Endodermal cell (in vitro differentiated cells): ENCODE measurements around the gene LCE1D. TPM values are rescaled to one million over a fixed set of nuclear protein-coding genes. Genes with fewer than 3 reads are reported as not detected.

Source experiments
- DNase-seq: peaks from one replicate; pipeline ENCODE4 v3.0.0-alpha.2; 2017
- H3K27ac ChIP-seq: 2 replicates; pipeline ENCODE4 v1.5.1; 2013; ENCODE audit warnings: mild to moderate bottlenecking, low read depth, low read length, moderate library complexity
- H3K27me3 ChIP-seq: 2 replicates; pipeline ENCODE4 v1.6.1; 2013; ENCODE audit warnings: mild to moderate bottlenecking, low read length, moderate library complexity; ENCODE audit not compliant: insufficient read depth, control insufficient read depth, poor library complexity, severe bottlenecking
- H3K36me3 ChIP-seq: 2 replicates; pipeline ENCODE4 v1.7.0; 2013; ENCODE audit warnings: mild to moderate bottlenecking, low read length, moderate library complexity; ENCODE audit not compliant: control insufficient read depth, insufficient read depth
- H3K4me1 ChIP-seq: one replicate; pipeline ENCODE4 v1.7.0; 2013; ENCODE audit warnings: low read length; ENCODE audit not compliant: control insufficient read depth, insufficient read depth
- H3K4me3 ChIP-seq: 2 replicates; pipeline ENCODE4 v1.5.1; 2013; ENCODE audit warnings: mild to moderate bottlenecking, low read length, moderate library complexity
- H3K9ac ChIP-seq: 2 replicates; pipeline ENCODE4 v1.6.1; 2013; ENCODE audit warnings: mild to moderate bottlenecking, low read length, moderate library complexity; ENCODE audit not compliant: poor library complexity, severe bottlenecking; ENCODE audit errors: extremely low read depth
- H3K9me3 ChIP-seq: 2 replicates; pipeline ENCODE4 v1.6.1; 2013; ENCODE audit warnings: mild to moderate bottlenecking, low read length, moderate library complexity; ENCODE audit not compliant: control insufficient read depth
- H3K27ac Mint-ChIP-seq: 2 replicates; pipeline ENCODE4 v1.8.0; 2020; ENCODE audit warnings: mixed read lengths
- H3K27me3 Mint-ChIP-seq: 2 replicates; pipeline ENCODE4 v1.8.0; 2021; ENCODE audit warnings: mild to moderate bottlenecking, mixed read lengths; ENCODE audit not compliant: insufficient read depth
- H3K36me3 Mint-ChIP-seq: 2 replicates; pipeline ENCODE4 v1.8.0; 2020; ENCODE audit warnings: low read depth, mixed read lengths
- H3K4me1 Mint-ChIP-seq: 2 replicates; pipeline ENCODE4 v1.8.0; 2020; ENCODE audit warnings: mixed read lengths
- H3K4me3 Mint-ChIP-seq: 2 replicates; pipeline ENCODE4 v1.8.0; 2020; ENCODE audit warnings: mild to moderate bottlenecking, moderate library complexity, mixed read lengths
- H3K9me3 Mint-ChIP-seq: 2 replicates; pipeline ENCODE4 v1.8.0; 2020; ENCODE audit warnings: mild to moderate bottlenecking, mixed read lengths
- CTCF ChIP-seq: fragments of 200-600 bp; sonication (generic); conservative IDR thresholded peaks from 2 replicates; pipeline ENCODE4 v1.5.0; 2021; ENCODE audit warnings: antibody characterized with exemption, mild to moderate bottlenecking
- WGBS, 2 experiments: methylation state at CpG; one replicate each; pipeline versions ENCODE4 v1.1.5 to v1.1.7; 2013; ENCODE audit warnings: missing lambda C conversion rate in 2 of 2, mixed read lengths in 1 of 2; ENCODE audit not compliant: insufficient coverage in 1 of 2, insufficient read length in 1 of 2; 5-methylcytosine and 5-hydroxymethylcytosine counted together
- long read RNA-seq, 4 experiments: library from polyadenylated mRNA in 2 of 4; library from RNA in 1 of 4; library from capped mRNA in 1 of 4; stranded (forward) in 3 of 4; unstranded in 1 of 4; transcript quantifications; one replicate each; pipeline ENCODE4 v2.0.0, GENCODE V29; 2020 to 2021; ENCODE audit warnings: inconsistent platforms in 1 of 4
- polyA plus RNA-seq, 2 experiments: library from polyadenylated mRNA; stranded (reverse); fragments of 50-300 nt; gene quantifications; one replicate each; pipeline ENCODE4 v1.2.3, GENCODE V29; 2013
- total RNA-seq, 2 donors: library from RNA; stranded (reverse); fragmentation: NEBNext Ultra II Directional in 1 of 2; extraction: Animal tissue kit (Norgen Biotek cat#: 25700) in 1 of 2; gene quantifications; 2 replicates in 1 of 2; 3 replicates in 1 of 2; pipeline ENCODE4 v1.2.1, GENCODE V29; 2021

LCE1D gene
- not detected for total RNA-seq
- not detected for polyA plus RNA-seq (2013, experiment 1 of 2)
- polyA plus RNA-seq (2013, experiment 2 of 2), result not detected
- long read RNA-seq, experiment 1, result 0 reads
- long read RNA-seq, experiment 2, result 0 reads
- long read RNA-seq, experiment 3, result 0 reads
- long read RNA-seq, experiment 4, result 0 reads

GRCh38 chr1:152796421-152796820, at the start of gene LCE1D:
TSS of gene LCE1D (plus strand) at chr1:152796721. CDS start at chr1:152797795, 1,074 bp downstream.
- H3K9me3 Mint-ChIP-seq, result peaks cover 86% of the 10 kb centered on the region
- no peaks in the 10 kb centered on the region for H3K4me1 Mint-ChIP-seq
- Histone ChIP-seq H3K27me3 (no peaks in the 10 kb centered on the region), H3K9me3 (peaks cover 29% of the 10 kb centered on the region), H3K4me1 (no peaks in the 10 kb centered on the region), H3K9ac (no peak within 1 kb of the TSS), H3K4me3 (no peak within 1 kb of the TSS), H3K36me3 (no peaks in the 10 kb centered on the region), H3K27ac (no peak within 1 kb of the TSS)
- H3K36me3 Mint-ChIP-seq, result peaks cover 2% of the 10 kb centered on the region
- H3K27ac Mint-ChIP-seq, result no peak within 1 kb of the TSS
- no peak for TF ChIP-seq CTCF
- H3K27me3 Mint-ChIP-seq, result peaks cover 2% of the 10 kb centered on the region
- no peak for DNase-seq
- WGBS, 2 experiments, result 5% methylated on average over 3 of the region's 3 CpGs; no CpG with 5 or more reads in 1 of the 2 experiments
- no peak within 1 kb of the TSS for H3K4me3 Mint-ChIP-seq

- no peak overlapping the region for H3K27ac ChIP-seq
- no peak overlapping the region for H3K4me3 ChIP-seq
- Mint-ChIP-seq H3K4me3 (no peak overlapping the region), H3K27me3 (no peaks in the 10 kb centered on the region), H3K36me3 (no peaks in the 10 kb centered on the region), H3K4me1 (no peaks in the 10 kb centered on the region), H3K27ac (no peak overlapping the region), H3K9me3 (peaks cover 87% of the 10 kb centered on the region)
- H3K36me3 ChIP-seq, result no peaks in the 10 kb centered on the region
- H3K4me1 ChIP-seq, result no peaks in the 10 kb centered on the region
- TF ChIP-seq CTCF, result no peak
- peaks cover 80% of the 10 kb centered on the region for H3K9me3 ChIP-seq
- no peaks in the 10 kb centered on the region for H3K27me3 ChIP-seq
- DNase-seq, result no peak
- 50% methylated on average over 1 of the region's 1 CpG; no CpG with 5 or more reads in 1 of the 2 experiments for WGBS, 2 experiments
- H3K9ac ChIP-seq, result no peak overlapping the region
Measured at GRCh38 chr1:152747831-152748230, 48.7 kb upstream of the LCE1D start.

- Histone ChIP-seq H3K4me1 (no peaks in the 10 kb centered on the region), H3K27me3 (no peaks in the 10 kb centered on the region), H3K9ac (no peak overlapping the region), H3K27ac (no peak overlapping the region), H3K4me3 (no peak overlapping the region), H3K9me3 (peaks cover 73% of the 10 kb centered on the region), H3K36me3 (no peaks in the 10 kb centered on the region)
- no peak overlapping the region for H3K4me3 Mint-ChIP-seq
- TF ChIP-seq CTCF, result no peak
- no peak for DNase-seq
- H3K9me3 Mint-ChIP-seq, result peaks cover 82% of the 10 kb centered on the region
- H3K4me1 Mint-ChIP-seq, result no peaks in the 10 kb centered on the region
- H3K27me3 Mint-ChIP-seq, result no peaks in the 10 kb centered on the region
- WGBS, 2 experiments, result 83% methylated on average over 1 of the region's 1 CpG; no CpG with 5 or more reads in 1 of the 2 experiments
- no peaks in the 10 kb centered on the region for H3K36me3 Mint-ChIP-seq
- no peak overlapping the region for H3K27ac Mint-ChIP-seq
Measured at GRCh38 chr1:152752225-152752624, 44.3 kb upstream of the LCE1D start.
